Measurements from ENCODE around the gene CNTNAP2. TPM values are rescaled to one million over a fixed set of nuclear protein-coding genes. Genes with fewer than 3 reads are reported as not detected.

Gene CNTNAP2
- total RNA-seq, 4 donors from 2014 or later, result 0.42 to 0.71 TPM; not detected in 2

GRCh38 chr7:147068842-147069241 lies 952.2 kb downstream of the CNTNAP2 start:
- DNase-seq (ENCODE audit: low spot score in 2 of 2), result no peak
- intact Hi-C loops (cut with DNase I; ENCODE audit: low total_unique reads), result no loop called here
- no peak overlapping the region for H3K4me3 ChIP-seq (ENCODE audit: low read depth, poor library complexity, severe bottlenecking)
- 46 to 68% methylated on average over 5 of the region's 5 CpGs for WGBS, 2 donors
- no peak for TF ChIP-seq POLR2A (IDR thresholded peaks at IDR 0.05)
- no peak for TF ChIP-seq CTCF (IDR thresholded peaks at IDR 0.05)

GRCh38 chr7:147069771-147070170 lies 953.2 kb downstream of the CNTNAP2 start:
- DNase-seq (ENCODE audit: low spot score in 2 of 2), result no peak
- no peak overlapping the region for H3K4me3 ChIP-seq (ENCODE audit: low read depth, poor library complexity, severe bottlenecking)
- intact Hi-C loops (cut with DNase I; ENCODE audit: low total_unique reads), result no loop called here
- TF ChIP-seq CTCF (IDR thresholded peaks at IDR 0.05) (no peak), POLR2A (IDR thresholded peaks at IDR 0.05) (no peak)
- WGBS, 2 donors, result 54 to 64% methylated on average over 1 of the region's 1 CpG

- 56 to 72% methylated on average over 1 of the region's 1 CpG for WGBS, 2 donors
- H3K4me3 ChIP-seq (ENCODE audit: low read depth, poor library complexity, severe bottlenecking), result no peak overlapping the region
- intact Hi-C loops (cut with DNase I; ENCODE audit: low total_unique reads), result no loop called here
- TF ChIP-seq CTCF (IDR thresholded peaks at IDR 0.05), result no peak
- DNase-seq (ENCODE audit: low spot score in 2 of 2), result no peak
These were observed 954.3 kb downstream of the CNTNAP2 start for GRCh38 chr7:147070886-147071285.

GRCh38 chr7:147071536-147071935 lies 954.9 kb downstream of the CNTNAP2 start:
- 79 to 89% methylated on average over 1 of the region's 1 CpG for WGBS, 2 donors
- intact Hi-C loops (cut with DNase I; ENCODE audit: low total_unique reads), result no loop called here
- TF ChIP-seq POLR2A (IDR thresholded peaks at IDR 0.05) (no peak), CTCF (IDR thresholded peaks at IDR 0.05) (no peak)
- H3K4me3 ChIP-seq (ENCODE audit: low read depth, poor library complexity, severe bottlenecking), result no peak overlapping the region
- DNase-seq (ENCODE audit: low spot score in 2 of 2), result no peak

- DNase-seq (ENCODE audit: low spot score in 2 of 2), result no peak
- TF ChIP-seq POLR2A (IDR thresholded peaks at IDR 0.05), result no peak
- TF ChIP-seq CTCF (IDR thresholded peaks at IDR 0.05), result no peak
- intact Hi-C loops (cut with DNase I; ENCODE audit: low total_unique reads), result no loop called here
- 54 to 61% methylated on average over 3 of the region's 3 CpGs for WGBS, 2 donors
- no peak overlapping the region for H3K4me3 ChIP-seq (ENCODE audit: low read depth, poor library complexity, severe bottlenecking)
These were observed 961.7 kb downstream of the CNTNAP2 start for GRCh38 chr7:147078312-147078711.

- TF ChIP-seq POLR2A (IDR thresholded peaks at IDR 0.05) (no peak), CTCF (IDR thresholded peaks at IDR 0.05) (no peak)
- 71 to 82% methylated on average over 5 of the region's 5 CpGs for WGBS, 2 donors
- DNase-seq (ENCODE audit: low spot score in 2 of 2), result no peak
- intact Hi-C loops (cut with DNase I; ENCODE audit: low total_unique reads), result no loop called here
- H3K4me3 ChIP-seq (ENCODE audit: low read depth, poor library complexity, severe bottlenecking), result no peak overlapping the region
These were observed 962.5 kb downstream of the CNTNAP2 start for GRCh38 chr7:147079083-147079482.

All from lower leg skin (tissue), 4 donors.